Kidney (tissue), 14 donors: ENCODE measurements around the gene SRPK2. TPM values are rescaled to one million over a fixed set of nuclear protein-coding genes. Genes with fewer than 3 reads are reported as not detected.

Experiments
- DNase-seq, 5 donors: peaks; one replicate each; pipeline ENCODE4 v3.0.0-alpha.2; 2013 to 2020
- FAIRE-seq: peaks from 2 replicates; lab custom pipeline; 2012; peaks lifted over from hg19 to GRCh38; lab: Jason Lieb, UNC
- H3K27ac ChIP-seq, 2 donors: one replicate each; pipeline ENCODE4 v1.7.0; 2013; ENCODE audit warnings: low read depth in 2 of 2, low read length in 2 of 2, inconsistent platforms in 1 of 2
- H3K27me3 ChIP-seq: one replicate; pipeline ENCODE4 v1.7.1; 2013; ENCODE audit warnings: low read length, inconsistent platforms; ENCODE audit not compliant: control insufficient read depth, insufficient read depth
- H3K36me3 ChIP-seq, 3 donors: one replicate each; pipeline versions ENCODE4 v1.7.0 to v1.7.1; 2013; ENCODE audit warnings: low read length in 3 of 3, control low read depth in 1 of 3, inconsistent platforms in 1 of 3; ENCODE audit not compliant: insufficient read depth in 3 of 3, control insufficient read depth in 2 of 3
- H3K4me1 ChIP-seq, 3 donors: one replicate each; pipeline versions ENCODE4 v1.7.0 to v1.7.1; 2013; ENCODE audit warnings: low read length in 3 of 3, inconsistent platforms in 1 of 3, low read depth in 1 of 3; ENCODE audit not compliant: control insufficient read depth in 2 of 3, insufficient read depth in 2 of 3
- H3K4me3 ChIP-seq, 3 donors: one replicate each; pipeline versions ENCODE4 v1.7.0 to v1.8.1; 2013; ENCODE audit warnings: low read length in 3 of 3, control low read depth in 1 of 3, inconsistent platforms in 1 of 3
- H3K9ac ChIP-seq, 3 donors: one replicate each; pipeline versions ENCODE4 v1.7.0 to v1.7.1; 2013; ENCODE audit warnings: low read length in 3 of 3, control low read depth in 1 of 3, inconsistent platforms in 1 of 3
- H3K9me3 ChIP-seq, 3 donors: one replicate each; pipeline versions ENCODE4 v1.7.0 to v1.7.1; 2013; ENCODE audit warnings: low read length in 3 of 3, control low read depth in 1 of 3, inconsistent platforms in 1 of 3; ENCODE audit not compliant: control insufficient read depth in 2 of 3, insufficient read depth in 1 of 3
- CTCF ChIP-seq: IDR thresholded peaks from 3 replicates; pipeline ENCODE4 v1.5.1; 2012; ENCODE audit warnings: mild to moderate bottlenecking, moderate library complexity, borderline replicate concordance; ENCODE audit not compliant: insufficient read depth; ENCODE audit errors: extremely low read depth
- intact Hi-C: fragments of 100-400 bp; cut with DNase I; formaldehyde crosslinking; loops from one replicate; pipeline ENCODE4 v1.11.1; 2022
- polyA plus RNA-seq: library from polyadenylated mRNA; stranded (reverse); fragments of 350-450 nt; fragmentation: Illumina TruSeq; extraction: RNeasy Lipid Tissue Mini Kit (QIAGEN cat#74804); gene quantifications from one replicate; pipeline ENCODE4 v1.2.3, GENCODE V29; 2014; ENCODE audit warnings: low read depth, low replicate concordance; ENCODE audit not compliant: insufficient read depth
- total RNA-seq: library from RNA; stranded (reverse); fragmentation: NEBNext Ultra II Directional; extraction: Animal tissue kit (Norgen Biotek cat#: 25700); gene quantifications from one replicate; pipeline ENCODE4 v1.2.1, GENCODE V29; 2021
- donor health status: control.
- donor health status: control.
- donor health status: control.
- donor health status: control.
- donor health status: control.
- donor health status: DM: yes; HTN: yes; CAD: no.
- donor health status: Normal renal cell carcinoma (clear cell type).

Gene SRPK2
- total and polyA plus RNA-seq, 2 donors from 2014 or later = 9.9 to 43.1 TPM

GRCh38 chr7:105067691-105068090, 321.0 kb downstream of the SRPK2 start:
- TF ChIP-seq CTCF = no peak
- FAIRE-seq (no peak), DNase-seq (no peak)
- Histone ChIP-seq H3K36me3 (peaks cover 7 to 41% (median 8%) of the 10 kb centered on the region in 3 donors), H3K4me3 (no peak overlapping the region), H3K27me3 (no peaks in the 10 kb centered on the region), H3K9me3 (no peaks in the 10 kb centered on the region), H3K9ac (no peak overlapping the region), H3K27ac (no peak overlapping the region), H3K4me1 (peaks cover 0 to 4% (median 2%) of the 10 kb centered on the region in 3 donors)
- intact Hi-C loops = no loop called here

Other genes starting within 250 kb of the SRPK2 start
- gene PUS7, start 133.3 kb upstream of the SRPK2 start, total RNA-seq = 10.6 TPM
- 2.6 TPM for gene PUS7, start 133.3 kb upstream of the SRPK2 start, polyA plus RNA-seq
- 14.2 TPM for gene RINT1, start 143.3 kb upstream of the SRPK2 start, total RNA-seq
- 7.1 TPM for gene RINT1, start 143.3 kb upstream of the SRPK2 start, polyA plus RNA-seq
- 0.91 TPM for gene EFCAB10, start 192.6 kb upstream of the SRPK2 start, total RNA-seq
- gene EFCAB10, start 192.6 kb upstream of the SRPK2 start, polyA plus RNA-seq = not detected